OCI-M2 (cell line): ENCODE measurements around the gene UPK2.
A peak's percentile ranks its signal among the peaks of the same experiment; 100 is the strongest.
"Not testable (repeated sequence)": the region's sequence is repeated elsewhere in the genome, so short reads cannot be mapped to it uniquely, and the experiment has no call there.

Experiments used
- DNase-seq: peaks from one replicate; lab custom pipeline; 2025; ENCODE audit not compliant: unreplicated experiment; lab: John Stamatoyannopoulos, UW

UPK2 gene

DNA sequence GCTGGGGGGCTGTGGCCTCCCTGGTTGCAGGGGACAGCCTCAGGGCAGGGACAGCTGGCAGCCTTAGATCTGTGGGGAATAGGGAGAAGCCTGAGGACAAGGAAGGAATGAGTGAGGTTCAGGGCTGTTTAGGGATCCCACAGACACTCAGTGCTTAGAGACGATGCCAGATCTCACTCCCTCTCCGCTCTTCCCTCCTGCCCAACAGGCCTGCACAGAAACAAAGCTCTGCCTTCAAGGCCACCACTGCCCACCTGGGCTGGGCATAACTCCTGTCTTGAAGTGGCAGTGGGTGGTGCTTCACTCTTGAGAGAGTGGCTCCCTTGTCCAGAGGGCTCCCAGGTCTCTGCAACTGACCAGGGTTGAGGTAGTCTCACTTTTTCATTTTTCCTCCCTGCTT lies 28.7 kb downstream of the UPK2 start:
- DNase-seq: no peak

DNA sequence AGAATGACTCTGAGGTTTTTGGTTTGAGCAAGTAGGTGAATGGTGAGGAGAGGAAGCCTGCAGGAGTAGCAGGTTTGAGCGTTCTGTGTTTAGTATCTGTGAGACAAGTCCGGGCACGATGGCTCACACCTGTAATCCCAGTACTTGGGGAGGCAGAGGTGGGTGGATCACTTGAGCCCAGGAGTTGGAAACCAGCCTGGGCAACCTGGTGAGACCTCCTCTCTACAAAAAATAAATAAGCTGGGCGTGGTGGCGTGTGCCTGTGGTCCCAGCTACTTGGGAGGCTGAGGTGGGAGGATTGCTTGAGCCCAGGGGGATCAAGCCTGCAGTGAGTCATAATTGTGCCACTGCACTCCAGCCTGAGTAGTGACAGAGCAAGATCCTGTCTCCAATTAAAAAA lies 32.2 kb downstream of the UPK2 start:
- no peak for DNase-seq

DNA sequence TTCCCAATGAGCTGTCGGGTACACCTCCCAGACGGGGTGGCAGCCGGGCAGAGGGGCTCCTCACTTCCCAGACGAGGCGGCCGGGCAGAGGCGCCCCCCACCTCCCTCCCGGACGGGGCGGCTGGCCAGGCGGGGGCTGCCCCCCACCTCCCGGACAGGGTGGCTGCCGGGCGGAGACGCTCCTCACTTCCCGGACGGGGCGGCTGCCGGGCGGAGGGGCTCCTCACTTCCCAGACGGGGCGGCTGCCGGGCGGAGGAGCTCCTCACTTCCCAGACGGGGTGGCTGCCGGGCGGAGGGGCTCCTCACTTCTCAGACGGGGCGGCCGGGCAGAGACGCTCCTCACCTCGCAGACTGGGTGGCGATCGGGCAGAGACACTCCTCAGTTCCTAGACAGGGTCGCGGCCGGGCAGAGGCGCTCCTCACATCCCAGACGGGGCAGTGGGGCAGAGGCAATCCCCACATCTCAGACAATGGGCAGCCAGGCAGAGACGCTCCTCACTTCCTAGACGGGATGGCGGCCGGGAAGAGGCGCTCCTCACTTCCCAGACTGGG lies 35.5 kb downstream of the UPK2 start:
- not testable (repeated sequence) for DNase-seq

DNA sequence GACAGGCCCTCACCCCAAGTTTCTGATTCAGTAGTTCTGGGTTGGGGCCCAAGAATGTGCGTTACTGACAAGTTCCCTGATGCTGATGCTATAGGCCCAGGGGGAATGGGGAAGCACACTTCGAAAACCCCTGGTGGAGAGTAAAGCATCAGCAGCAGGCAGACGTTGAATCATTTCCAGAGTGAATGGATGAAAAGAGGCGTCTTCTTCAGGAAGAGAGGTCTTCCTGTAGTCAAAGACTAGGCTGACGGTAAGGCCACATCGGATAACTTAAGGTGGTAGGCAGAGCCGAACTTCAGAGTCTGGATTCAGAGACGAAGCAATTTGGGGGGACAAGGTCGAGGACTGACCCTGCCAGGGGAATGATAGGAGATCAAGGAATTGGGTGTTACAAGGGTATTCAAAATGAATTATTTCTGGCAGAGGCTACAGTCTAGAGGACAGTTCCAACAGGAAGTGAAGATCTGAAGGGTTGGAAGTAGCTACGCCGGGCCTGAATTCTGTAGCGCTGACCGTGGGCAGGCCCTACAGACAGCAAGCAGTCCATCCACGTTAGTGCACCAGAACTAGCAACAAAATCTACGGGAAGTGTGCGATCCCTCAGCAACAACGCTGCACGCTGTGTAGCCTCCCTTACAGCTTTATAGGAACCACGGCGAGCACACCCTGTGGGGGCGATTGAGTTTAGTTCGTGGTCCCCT lies 41.0 kb downstream of the UPK2 start:
- DNase-seq: no peak

DNA sequence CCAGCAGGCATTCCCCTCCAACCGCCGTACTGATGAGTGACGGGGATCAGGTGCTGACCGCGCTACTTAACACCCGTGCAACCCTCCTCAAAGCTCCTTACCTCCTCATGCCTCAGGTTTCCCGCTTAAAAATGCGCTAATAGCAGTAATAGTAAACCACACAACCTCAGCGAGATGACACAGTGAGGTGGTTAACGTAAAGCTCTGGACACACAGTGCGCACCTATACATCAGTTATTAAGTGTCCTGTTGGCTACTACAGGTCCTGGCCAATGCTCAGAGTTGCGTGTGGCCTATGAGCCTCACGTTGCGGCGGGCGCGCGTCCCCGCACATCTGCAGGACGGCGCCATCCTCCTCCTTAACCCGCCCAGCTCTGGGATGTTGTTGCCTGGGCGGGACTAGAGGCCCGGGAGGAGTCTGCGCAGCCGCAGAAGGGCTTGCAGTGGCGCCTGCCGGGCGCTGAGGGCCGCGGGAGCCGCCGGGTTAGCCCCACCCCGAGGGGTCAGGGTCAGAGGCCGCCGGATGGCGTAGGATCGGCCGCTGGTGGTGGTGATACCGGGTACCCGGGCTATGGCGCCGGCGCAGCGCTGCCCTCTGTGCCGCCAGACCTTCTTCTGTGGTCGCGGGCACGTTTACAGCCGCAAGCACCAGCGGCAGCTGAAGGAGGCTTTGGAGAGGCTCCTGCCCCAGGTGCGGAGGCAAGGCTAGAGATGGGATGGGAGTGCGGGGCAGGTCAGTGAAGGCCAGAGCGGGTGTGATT lies 41.7 kb downstream of the UPK2 start, which contains the start of gene CENATAC:
Gene CENATAC, plus strand, starts transcription at position 512 of the 761 bp plus-strand sequence. Its CDS starts 60 bp downstream, at position 572.
- peak; percentile 36 for DNase-seq

DNA sequence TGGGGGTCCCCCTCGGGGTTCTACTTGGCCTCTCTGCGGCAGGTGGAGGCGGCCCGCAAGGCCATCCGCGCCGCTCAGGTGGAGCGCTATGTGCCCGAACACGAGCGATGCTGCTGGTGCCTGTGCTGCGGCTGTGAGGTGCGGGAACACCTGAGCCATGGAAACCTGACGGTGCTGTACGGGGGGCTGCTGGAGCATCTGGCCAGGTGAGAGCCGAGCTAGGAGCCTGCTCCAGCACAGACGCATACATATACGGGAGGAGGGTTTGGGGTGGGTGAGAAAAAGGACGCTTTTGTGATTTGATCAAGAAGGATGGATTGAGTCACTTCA lies 42.3 kb downstream of the UPK2 start:
- no peak for DNase-seq

DNA sequence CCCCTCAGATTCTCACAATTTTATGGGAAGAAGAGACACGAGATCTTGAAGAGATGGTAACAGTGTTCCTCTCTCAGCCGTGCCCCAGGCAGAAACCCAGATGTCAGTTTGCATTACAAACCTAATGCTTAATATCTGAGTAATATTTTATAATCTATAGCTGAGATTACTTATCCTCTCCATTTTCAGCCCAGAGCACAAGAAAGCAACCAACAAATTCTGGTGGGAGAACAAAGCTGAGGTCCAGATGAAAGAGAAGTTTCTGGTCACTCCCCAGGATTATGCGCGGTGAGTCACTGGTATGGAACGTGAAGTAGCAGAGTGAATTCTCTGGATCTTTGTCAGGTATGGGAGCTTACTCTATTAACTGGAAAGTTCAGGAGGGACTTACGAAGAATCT lies 42.7 kb downstream of the UPK2 start:
- DNase-seq: no peak

DNA sequence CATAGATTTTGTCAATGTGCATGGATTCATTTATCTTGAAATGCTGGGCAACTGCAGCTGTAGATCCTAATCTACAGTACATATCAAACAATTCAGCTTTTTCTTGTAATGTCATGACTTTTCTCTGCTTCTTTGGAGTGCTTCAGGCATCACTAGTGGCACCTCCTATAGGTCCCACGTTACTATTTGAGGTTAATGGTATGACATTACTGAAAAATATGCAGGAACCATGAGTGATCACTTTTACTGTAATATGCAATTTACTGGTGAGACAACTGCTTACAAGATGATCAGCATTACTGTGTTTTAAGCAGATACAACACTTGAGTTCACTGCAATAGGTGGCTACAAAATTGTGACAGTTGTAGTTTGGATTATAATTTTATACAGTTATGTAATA lies 44.8 kb downstream of the UPK2 start:
- no peak for DNase-seq

DNA sequence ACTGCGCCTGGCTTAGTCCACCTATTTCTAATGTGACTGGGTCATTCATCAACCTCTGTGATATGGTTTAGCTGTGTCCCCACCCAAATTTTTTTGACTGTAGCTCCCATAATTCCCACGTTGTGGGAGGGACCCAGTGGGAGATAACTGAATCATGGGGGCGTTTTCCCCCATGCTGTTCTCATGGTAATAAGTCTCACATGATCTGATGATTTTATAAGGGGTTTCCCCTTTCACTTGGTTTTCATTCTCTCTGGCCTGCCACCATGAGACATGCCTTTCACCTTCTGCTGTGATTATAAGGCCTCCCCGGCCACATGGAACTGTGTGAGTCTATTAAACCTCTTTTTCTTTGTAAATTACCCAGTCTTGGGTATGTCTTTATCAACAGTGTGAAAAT lies 50.6 kb downstream of the UPK2 start:
- DNase-seq: no peak
